ENCODE data around the gene PDZD7. TPM values are rescaled to one million over a fixed set of nuclear protein-coding genes. Genes with fewer than 3 reads are reported as not detected.
A peak's percentile ranks its signal among the peaks of the same experiment; 100 is the strongest.

Gene PDZD7
- 0.29 and 0.84 TPM in 2 replicates for total RNA-seq
- long read RNA-seq, result 0 reads

GRCh38 chr10:101031128-101031795 is at the start of gene PDZD7, which contains the start of gene SFXN3:
TSS of gene PDZD7 (minus strand) at chr10:101031129. CDS start at chr10:101030219, 910 bp downstream.
TSS of gene SFXN3 (plus strand) at chr10:101031234. CDS start at chr10:101034695, 3,461 bp downstream.
- TF ChIP-seq, protein P1, sequence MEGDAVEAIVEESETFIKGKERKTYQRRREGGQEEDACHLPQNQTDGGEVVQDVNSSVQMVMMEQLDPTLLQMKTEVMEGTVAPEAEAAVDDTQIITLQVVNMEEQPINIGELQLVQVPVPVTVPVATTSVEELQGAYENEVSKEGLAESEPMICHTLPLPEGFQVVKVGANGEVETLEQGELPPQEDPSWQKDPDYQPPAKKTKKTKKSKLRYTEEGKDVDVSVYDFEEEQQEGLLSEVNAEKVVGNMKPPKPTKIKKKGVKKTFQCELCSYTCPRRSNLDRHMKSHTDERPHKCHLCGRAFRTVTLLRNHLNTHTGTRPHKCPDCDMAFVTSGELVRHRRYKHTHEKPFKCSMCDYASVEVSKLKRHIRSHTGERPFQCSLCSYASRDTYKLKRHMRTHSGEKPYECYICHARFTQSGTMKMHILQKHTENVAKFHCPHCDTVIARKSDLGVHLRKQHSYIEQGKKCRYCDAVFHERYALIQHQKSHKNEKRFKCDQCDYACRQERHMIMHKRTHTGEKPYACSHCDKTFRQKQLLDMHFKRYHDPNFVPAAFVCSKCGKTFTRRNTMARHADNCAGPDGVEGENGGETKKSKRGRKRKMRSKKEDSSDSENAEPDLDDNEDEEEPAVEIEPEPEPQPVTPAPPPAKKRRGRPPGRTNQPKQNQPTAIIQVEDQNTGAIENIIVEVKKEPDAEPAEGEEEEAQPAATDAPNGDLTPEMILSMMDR (IDR thresholded peaks at IDR 0.05; ENCODE audit: unreplicated experiment), result no peak
- peak; percentile 88 for DNase-seq (ENCODE audit: low spot score, unreplicated experiment)
- Mint-ChIP-seq H3K27me3 (peaks cover 68% of the 10 kb centered on the region), H3K4me3 (ENCODE audit: low read depth) (peak within 1 kb of the TSS; percentile 69), H3K27ac (peak within 1 kb of the TSS; percentile 51), H3K4me1 (ENCODE audit: low read depth) (peaks cover 24% of the 10 kb centered on the region), H3K36me3 (ENCODE audit: insufficient read depth) (no peaks in the 10 kb centered on the region), H3K9me3 (ENCODE audit: low read depth) (no peaks in the 10 kb centered on the region)

DNA sequence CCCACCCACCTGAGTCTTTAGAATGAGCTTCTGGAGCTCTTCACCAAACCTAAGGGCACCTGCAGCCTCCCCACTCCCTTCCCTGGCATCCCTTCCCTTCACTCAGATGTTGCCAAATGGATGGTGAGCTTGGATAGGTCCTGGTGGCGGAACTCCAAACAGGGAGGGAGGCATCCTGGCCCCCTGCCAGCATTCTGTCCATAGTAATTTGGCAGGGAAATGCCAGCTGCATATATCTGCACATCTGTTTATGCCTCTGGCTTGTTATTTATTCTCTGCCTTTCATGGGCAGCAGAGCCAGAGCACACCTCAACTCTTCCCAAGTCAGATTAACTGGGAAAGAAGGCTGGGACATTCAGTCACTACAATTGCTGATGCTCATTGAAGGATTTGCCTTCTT is 48.9 kb upstream of the PDZD7 start:
- Mint-ChIP-seq H3K36me3 (ENCODE audit: insufficient read depth) (no peaks in the 10 kb centered on the region), H3K4me3 (ENCODE audit: low read depth) (no peak overlapping the region), H3K27ac (no peak overlapping the region), H3K27me3 (peaks cover 78% of the 10 kb centered on the region), H3K9me3 (ENCODE audit: low read depth) (no peaks in the 10 kb centered on the region), H3K4me1 (ENCODE audit: low read depth) (peaks cover 1% of the 10 kb centered on the region)
- TF ChIP-seq, protein P1 (IDR thresholded peaks at IDR 0.05; ENCODE audit: unreplicated experiment), result no peak
- no peak for DNase-seq (ENCODE audit: low spot score, unreplicated experiment)

DNA sequence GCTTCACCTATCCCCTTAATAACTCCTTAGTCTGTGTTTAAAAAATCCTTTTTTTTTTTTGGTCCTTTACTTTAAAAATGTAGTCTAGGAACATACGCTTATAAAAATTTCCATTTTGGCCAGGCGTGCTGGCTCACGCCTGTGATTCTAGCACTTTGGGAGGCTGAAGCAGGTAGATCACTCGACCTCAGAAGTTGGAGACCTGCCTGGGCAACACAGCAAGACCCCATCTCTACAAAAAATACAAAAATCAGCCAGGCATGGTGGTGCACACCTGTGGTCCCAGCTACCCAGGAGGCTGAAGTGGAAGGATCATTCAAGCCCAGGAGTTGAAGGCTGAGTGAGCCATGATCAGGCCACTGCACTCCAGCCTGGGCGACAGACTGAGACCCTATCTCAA is 45.7 kb upstream of the PDZD7 start:
- no peaks in the 10 kb centered on the region for H3K4me1 Mint-ChIP-seq (ENCODE audit: low read depth)
- no peak for DNase-seq (ENCODE audit: low spot score, unreplicated experiment)
- H3K4me3 Mint-ChIP-seq (ENCODE audit: low read depth), result no peak overlapping the region
- no peak overlapping the region for H3K27ac Mint-ChIP-seq
- H3K9me3 Mint-ChIP-seq (ENCODE audit: low read depth), result no peaks in the 10 kb centered on the region
- no peaks in the 10 kb centered on the region for H3K36me3 Mint-ChIP-seq (ENCODE audit: insufficient read depth)
- peaks cover 85% of the 10 kb centered on the region for H3K27me3 Mint-ChIP-seq
- TF ChIP-seq, protein P1 (IDR thresholded peaks at IDR 0.05; ENCODE audit: unreplicated experiment), result no peak

DNA sequence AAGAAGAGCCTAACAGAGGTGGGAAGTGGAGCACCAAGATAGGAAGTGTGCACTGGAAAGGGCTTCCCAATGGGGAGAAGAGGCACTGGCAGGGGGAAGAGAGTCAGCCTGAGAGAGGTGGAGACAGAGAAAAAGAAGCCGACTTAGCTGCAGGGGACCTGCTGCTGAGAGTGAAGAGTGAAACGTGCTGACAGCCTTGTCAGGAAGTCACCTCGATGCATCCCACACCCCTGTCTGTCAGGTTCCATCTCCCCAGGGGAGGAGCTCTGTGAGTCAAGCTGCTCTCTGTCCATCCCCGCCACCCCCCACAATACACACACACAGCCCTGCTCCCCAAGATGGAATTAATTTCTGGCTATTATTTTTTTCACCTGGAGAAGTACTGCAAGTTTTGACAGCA is 44.8 kb upstream of the PDZD7 start:
- no peaks in the 10 kb centered on the region for H3K4me1 Mint-ChIP-seq (ENCODE audit: low read depth)
- no peak overlapping the region for H3K4me3 Mint-ChIP-seq (ENCODE audit: low read depth)
- DNase-seq (ENCODE audit: low spot score, unreplicated experiment), result no peak
- H3K27me3 Mint-ChIP-seq, result peaks cover 82% of the 10 kb centered on the region
- H3K9me3 Mint-ChIP-seq (ENCODE audit: low read depth), result no peaks in the 10 kb centered on the region
- H3K36me3 Mint-ChIP-seq (ENCODE audit: insufficient read depth), result no peaks in the 10 kb centered on the region
- TF ChIP-seq, protein P1 (IDR thresholded peaks at IDR 0.05; ENCODE audit: unreplicated experiment), result no peak
- H3K27ac Mint-ChIP-seq, result no peak overlapping the region

DNA sequence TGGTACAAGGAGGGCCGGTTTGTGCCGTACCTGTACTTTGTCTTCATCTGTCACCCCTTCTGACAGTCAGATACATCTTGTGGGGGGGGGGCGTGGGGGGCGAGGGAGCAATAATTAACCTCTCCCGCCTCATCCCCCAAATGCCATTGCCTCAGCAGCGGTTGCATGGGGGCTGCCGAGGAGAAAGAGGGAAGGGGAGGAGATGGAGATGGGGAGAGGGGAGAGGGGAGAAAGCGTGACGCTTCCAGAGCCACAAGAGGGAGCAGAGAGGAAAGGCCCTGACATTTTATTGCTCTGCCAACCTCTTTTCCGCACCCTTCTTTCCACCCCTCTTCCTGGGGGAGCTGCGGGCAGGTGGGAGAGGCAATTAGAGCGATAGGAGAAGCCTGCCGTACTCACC is 42.7 kb upstream of the PDZD7 start:
- TF ChIP-seq, protein P1 (IDR thresholded peaks at IDR 0.05; ENCODE audit: unreplicated experiment), result no peak
- Mint-ChIP-seq H3K4me1 (ENCODE audit: low read depth) (no peaks in the 10 kb centered on the region), H3K27ac (no peak overlapping the region), H3K4me3 (ENCODE audit: low read depth) (no peak overlapping the region), H3K36me3 (ENCODE audit: insufficient read depth) (no peaks in the 10 kb centered on the region), H3K27me3 (peaks cover 66% of the 10 kb centered on the region), H3K9me3 (ENCODE audit: low read depth) (no peaks in the 10 kb centered on the region)
- DNase-seq (ENCODE audit: low spot score, unreplicated experiment), result no peak

Data from progenitor cell of endocrine pancreas (in vitro differentiated cells).